A172 (cell line): Measurements from ENCODE around the gene FBXO3. TPM values are rescaled to one million over a fixed set of nuclear protein-coding genes. Genes with fewer than 3 reads are reported as not detected.

Experiments
- DNase-seq: peaks from one replicate; pipeline ENCODE4 v3.0.0-alpha.2; 2015; ENCODE audit warnings: low spot score
- total RNA-seq: library from RNA; depleted of rRNA; stranded (reverse); fragments of >200 nt; shearing (Covaris generic); gene quantifications from 2 replicates; pipeline ENCODE4 v1.2.3, GENCODE V29; 2014

Gene FBXO3
- total RNA-seq, 1 experiment from 2014 or later: 66.4 TPM

- no peak for DNase-seq
Observed at GRCh38 chr11:33772870-33773269, 1.4 kb downstream of the FBXO3 start.

GRCh38 chr11:33772300-33772699 lies 2.0 kb downstream of the FBXO3 start:
- DNase-seq: peak; percentile 10

- no peak for DNase-seq
Observed at GRCh38 chr11:33770236-33770635, 4.1 kb downstream of the FBXO3 start.

DNA sequence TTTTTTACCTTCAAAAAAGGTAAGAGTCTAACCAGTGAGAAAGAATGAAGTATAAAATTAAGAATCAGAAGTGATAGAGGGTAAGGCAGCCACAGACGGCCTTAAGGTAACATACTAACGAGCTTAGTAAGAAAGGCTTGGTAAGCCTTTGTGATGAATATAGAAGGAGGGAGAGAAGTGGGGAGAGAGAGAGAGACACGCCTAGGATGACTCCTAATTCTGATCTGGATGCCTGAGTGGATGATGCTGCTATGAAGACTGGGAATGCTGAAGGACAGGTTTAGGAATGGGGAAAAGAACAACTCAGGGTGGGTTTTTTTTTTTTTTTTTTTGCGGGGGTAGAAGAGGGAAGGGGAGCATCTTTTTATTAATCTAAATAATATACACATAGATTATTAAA lies 4.8 kb downstream of the FBXO3 start:
- peak; percentile 15 for DNase-seq

DNA sequence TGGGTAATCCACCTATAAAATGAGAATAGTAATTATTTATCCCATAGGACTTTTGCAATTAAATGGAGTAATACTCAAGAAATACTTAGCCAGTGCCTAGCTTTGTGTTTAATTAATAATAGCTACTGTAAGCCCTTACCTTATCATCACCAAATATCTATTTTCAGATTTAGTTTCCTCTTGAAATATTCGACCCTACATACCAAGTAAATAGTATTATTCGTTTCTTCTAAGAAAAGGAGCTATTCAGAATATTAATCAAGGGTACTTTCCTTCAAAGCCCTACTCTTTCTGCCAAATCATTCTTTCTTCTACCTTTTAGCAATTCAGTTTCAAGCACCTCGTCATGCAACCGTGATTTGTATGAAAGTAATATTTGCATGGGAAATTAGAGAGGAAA lies 6.7 kb downstream of the FBXO3 start:
- no peak for DNase-seq

DNA sequence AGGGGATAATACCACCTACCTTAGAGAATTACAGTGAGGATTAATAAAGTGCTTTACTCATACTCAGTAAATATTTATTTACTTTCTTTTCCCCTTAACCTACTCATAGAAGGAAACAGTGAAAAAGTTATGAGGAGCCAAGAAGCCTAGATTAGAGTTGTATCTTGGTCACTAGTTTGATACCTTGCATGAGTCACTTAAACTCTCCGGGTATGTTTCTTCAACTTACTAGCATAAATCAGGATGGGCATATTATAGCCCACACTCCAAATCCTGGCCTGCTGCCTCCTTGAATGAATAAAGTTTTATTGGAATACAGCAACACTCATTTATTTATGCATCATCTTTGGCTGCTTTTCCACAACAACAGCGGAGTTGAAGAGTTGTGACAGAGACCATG lies 8.2 kb downstream of the FBXO3 start:
- DNase-seq: no peak

DNA sequence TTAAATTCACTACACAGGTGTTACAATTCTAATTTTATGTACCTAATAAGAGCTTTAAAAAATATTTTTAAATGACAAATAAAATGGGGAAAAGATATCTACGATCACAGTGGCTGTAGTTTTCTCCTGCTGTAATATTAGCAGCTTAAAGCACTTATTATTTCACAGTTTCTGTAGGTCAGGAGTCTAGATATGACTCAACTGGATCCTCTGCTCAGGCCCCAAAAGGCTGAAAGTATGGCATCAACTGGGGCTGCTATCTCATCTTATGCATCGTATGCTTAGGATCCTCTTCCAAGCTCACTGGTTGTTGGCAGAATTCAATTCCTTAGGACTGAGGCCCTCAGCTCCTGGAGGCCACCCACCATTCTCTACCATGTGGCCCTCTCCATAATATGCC lies 12.8 kb downstream of the FBXO3 start:
- no peak for DNase-seq

- DNase-seq: peak; percentile 39
Observed at GRCh38 chr11:33753304-33753967, 20.9 kb downstream of the FBXO3 start.

DNA sequence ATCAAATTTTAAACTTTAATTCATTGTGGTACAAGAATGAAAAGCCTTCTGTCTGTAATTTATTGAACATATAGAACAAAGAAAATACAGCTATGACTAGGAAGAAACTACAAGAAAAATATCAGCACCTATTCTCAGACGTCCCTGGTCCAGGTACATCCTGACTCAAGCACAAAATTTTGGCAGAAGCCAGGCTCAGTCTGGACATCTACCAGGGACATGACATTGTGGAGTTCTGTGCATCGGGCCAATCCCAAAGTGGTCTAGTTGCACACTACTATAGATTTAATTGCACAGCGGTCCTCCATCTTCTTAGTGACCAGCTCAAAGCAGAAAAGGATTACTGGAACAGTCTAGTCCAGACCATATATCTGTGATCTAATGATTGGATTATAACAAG lies 22.4 kb downstream of the FBXO3 start:
- no peak for DNase-seq

DNA sequence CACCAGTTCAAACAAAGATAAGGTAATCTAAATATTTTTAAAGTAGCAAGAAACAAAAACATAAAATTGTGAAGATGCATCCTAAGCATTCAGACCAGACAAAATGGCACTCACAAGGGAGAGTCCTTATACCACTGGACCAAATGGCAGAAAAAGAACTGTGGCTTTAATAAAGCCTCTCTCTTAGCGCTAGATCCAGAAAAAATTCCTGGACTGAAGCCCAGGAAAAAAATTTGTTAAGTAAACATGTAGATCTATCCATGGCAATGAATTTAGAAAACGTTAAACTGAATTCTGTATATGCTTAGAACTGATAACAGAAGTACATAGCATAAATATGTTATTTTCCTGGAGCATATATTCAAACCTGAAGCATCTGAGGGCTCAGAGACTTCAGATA lies 26.3 kb downstream of the FBXO3 start:
- DNase-seq: no peak

DNA sequence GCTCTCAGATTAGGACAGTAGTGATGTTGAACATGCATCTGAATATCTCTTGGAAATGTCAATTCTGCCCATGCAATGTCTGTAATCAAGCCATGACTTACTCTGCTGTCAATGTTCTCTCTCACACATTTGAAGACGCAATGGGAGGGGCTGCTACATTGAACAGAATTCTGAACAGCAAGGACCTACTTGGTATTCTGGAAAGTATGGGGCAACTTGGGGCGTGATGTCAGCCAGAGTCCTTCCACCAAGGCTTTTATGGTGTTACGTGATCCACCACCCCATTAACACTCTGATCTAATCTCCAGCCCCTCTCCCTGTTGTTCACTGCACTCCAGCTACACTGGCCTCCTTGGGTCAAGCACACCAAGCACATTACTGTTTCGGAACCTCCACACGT lies 31.0 kb downstream of the FBXO3 start:
- no peak for DNase-seq

- DNase-seq: peak; percentile 27
Observed at GRCh38 chr11:33742249-33742851, 32.0 kb downstream of the FBXO3 start.

- DNase-seq: peak; percentile 48
Observed at GRCh38 chr11:33741806-33742205, 32.5 kb downstream of the FBXO3 start.

GRCh38 chr11:33737362-33737821 lies 36.9 kb downstream of the FBXO3 start:
- DNase-seq: no peak

GRCh38 chr11:33736148-33736812 lies 38.0 kb downstream of the FBXO3 start, which contains the start of gene CD59:
CD59 (minus strand) TSS chr11:33736423; CDS start chr11:33722445, 13,978 bp downstream.
- peak; percentile 88 for DNase-seq

DNA sequence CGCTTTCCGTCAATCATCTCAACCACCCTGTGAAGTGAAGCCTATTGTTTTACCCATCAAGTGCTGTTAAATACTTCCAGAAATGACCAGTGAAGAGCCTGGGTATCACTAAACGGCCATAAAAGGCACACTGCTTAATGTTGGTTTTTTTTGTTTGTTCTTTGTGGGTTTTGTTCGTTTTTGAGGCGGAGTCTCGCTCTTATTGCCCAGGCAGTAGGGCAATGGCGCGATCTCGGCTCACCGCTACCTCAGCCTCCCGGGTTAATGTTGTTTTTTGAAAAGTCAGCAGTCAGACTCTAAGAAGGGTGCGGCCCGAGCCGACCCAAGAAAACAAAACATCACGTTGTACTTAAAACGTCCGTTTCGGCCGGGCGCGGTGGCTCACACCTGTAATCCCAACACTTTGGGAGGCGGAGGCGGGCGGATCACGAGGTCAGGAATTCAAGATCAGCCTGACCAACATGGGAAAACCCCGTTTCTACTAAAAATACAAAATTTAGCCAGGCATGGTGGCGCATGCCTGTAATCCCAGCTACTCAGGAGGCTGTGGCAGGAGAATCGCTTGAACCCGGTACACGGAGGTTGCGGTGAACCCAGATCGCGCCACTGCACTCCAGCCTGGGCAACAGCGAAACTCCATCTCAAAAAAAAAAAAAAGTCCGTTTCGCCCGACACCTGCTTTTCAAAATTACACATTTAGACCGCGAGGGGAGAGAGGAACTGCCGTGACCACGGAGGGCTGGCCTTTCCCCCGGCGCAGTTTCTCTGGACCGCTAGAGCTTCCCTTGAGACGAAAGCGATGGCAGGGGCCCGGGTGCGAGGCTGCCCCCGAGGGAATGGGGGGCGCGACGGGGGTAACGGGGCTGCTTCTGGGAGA lies 38.8 kb downstream of the FBXO3 start:
- DNase-seq: peak; percentile 28

DNA sequence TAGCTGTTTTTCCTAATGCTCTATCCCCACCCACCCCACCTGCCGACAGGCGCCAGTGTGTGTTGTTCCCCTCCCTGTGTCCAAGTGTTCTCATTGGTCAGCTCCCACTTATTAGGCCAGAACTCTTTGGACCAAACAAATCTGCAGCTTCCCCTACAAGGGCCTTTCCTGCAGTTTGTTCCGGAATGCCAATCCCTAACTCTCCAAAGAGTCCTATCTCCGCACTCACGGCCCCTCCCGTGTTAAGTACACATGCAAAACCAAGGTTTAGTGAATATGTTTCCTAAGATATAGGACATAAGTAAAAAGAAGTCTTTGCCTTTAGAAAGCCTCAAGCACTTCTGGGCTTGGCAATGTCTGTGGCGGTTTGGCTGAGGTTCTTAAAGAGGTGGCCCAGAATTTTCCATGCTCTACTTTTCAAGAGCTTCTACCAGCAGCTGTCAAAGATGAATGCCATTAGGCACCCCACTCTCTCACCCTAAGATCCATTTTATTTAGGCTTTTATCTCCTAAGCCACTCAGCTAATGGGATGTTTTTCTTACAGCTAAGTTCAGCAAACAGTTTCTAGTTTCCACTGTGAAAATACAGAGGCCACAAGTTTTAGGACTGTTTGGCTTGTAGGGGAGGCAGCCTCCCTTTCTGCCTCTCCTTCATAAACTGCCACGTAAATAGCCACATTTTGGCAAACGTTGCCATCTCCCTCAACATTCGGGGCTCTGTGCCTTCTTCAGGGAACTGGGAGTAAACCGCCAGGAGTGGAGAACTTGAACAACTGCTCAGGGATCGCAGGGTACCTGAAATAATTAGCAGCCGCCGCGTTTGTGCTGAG lies 39.7 kb downstream of the FBXO3 start:
- DNase-seq: no peak

GRCh38 chr11:33733980-33734379 lies 40.3 kb downstream of the FBXO3 start:
- no peak for DNase-seq

DNA sequence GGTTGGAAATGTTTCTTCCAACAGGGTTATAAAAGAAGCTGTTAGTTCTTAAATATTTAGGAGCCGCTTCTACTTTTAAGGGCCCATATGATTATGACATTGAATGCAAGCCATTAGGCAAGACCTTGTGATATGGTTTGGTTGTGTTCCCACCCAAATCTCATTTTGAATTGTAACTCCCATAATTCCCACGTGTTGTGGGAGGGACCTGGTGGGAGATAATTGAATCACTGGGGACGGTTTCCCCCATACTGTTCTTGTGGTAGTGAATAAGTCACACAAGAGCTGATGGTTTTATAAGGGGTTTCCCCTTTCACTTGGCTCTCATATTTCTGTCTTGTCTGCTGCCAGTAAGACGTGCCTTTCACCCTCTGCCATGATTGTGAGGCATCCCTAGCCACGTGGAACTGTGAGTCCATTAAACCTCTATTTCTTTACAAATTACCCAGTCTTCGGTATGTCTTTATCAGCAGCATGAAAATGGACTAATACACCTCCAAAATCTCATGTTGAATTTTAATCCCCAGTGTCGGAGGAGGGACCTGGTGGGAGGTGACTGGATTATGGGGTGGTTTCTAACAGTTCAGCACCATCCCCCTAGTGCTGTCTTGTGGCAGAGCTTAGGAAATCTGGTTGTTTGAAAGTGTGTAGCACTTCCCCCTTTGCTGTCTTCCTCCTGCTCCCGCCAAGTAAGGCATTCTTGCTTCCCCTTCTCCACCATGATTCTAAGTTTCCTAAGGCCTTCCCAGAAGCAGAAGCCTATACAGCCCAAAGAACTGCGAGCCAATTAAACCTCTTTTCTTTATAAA lies 42.4 kb downstream of the FBXO3 start:
- peak; percentile 41 for DNase-seq

- no peak for DNase-seq
Observed at GRCh38 chr11:33730716-33731115, 43.6 kb downstream of the FBXO3 start.
